Middle frontal gyrus (tissue), 1 donor: ENCODE measurements around the gene NIN.

Source experiments
- DNase-seq: peaks from one replicate; pipeline ENCODE4 v3.0.0-alpha.2; 2015; ENCODE audit warnings: low spot score; ENCODE audit errors: extremely low spot score

NIN gene

GRCh38 chr14:50768680-50769079, 62.3 kb downstream of the NIN start:
- no peak for DNase-seq

GRCh38 chr14:50766338-50766886, 64.5 kb downstream of the NIN start:
- DNase-seq = no peak

GRCh38 chr14:50763382-50764007, 67.5 kb downstream of the NIN start:
- no peak for DNase-seq

DNA sequence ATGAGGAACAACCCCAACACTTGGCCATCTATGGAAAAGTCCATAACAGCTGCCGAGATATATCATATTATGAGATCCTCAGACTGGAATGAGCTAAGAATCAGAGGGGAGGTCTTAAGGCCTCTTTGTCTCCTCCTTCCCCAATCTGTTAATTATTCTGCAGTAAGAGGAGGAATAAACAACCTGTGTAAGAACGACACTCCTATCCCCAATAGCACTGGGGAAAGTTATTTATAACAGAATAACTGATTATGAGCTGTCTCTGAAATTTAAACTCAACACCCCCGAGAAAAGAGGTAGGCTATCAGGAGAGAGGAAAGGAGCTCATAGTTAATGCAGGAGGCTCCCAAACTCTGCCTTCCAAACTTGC, 68.0 kb downstream of the NIN start:
- no peak for DNase-seq

GRCh38 chr14:50762001-50762930, 68.7 kb downstream of the NIN start:
- no peak for DNase-seq

DNA sequence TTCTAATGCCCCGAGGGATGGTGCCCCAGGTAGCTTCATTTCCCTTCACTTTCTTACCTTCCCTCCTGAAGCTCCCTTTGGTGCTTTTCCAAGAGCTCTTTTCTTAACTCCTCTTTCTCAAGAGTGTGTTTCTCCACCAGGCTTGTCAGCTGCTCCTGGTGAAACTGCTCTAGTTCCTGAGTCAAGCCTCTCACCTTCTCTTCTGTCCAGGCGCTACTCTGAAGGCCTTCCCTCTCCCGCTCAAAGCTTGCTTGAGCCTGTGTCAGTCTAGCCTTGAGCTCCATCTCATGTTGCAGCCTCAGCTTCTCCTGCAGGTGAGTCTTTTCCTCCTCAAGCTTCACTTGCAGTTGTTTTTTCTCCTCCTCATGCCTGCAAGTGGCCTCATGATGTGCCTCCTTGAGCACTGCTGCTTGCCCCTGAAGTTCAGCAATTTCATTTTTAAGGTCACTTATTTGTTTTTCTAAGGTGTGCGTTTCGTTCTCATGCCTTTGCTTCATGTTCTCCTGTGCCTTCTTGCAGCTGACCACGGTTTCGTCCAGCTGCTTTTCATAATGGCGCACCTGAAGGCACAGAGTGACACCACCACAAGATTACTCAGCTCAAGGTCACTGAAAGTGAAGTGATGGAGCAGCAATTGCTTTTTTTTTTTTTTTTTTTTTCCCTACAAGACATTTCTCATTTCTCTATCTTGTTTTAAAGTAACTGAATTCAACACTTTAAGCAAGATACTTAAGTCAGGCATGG, 71.0 kb downstream of the NIN start:
- no peak for DNase-seq

GRCh38 chr14:50758945-50759344, 72.0 kb downstream of the NIN start:
- no peak for DNase-seq

GRCh38 chr14:50758305-50758704, 72.7 kb downstream of the NIN start:
- no peak for DNase-seq

- no peak for DNase-seq
Measured at GRCh38 chr14:50757702-50758101, 73.3 kb downstream of the NIN start.

GRCh38 chr14:50756300-50756699, 74.7 kb downstream of the NIN start:
- no peak for DNase-seq

DNA sequence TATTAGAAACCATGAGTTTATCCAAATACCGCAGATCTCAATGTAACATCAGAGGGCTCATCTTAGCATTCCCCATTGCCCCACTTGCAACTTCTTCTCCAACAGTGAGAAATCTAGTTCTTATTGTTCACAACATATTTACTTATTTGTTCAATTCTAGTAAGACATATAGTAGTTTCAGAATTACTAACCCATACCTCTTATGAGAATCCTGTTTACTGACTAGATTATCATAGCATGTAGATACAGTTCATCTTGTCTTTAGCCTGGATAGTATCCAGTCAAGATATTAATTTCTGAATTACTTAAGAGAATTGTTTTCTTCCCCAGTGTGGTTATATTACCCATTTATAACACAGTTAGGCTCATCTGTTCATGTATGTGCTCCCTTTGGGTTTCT, 80.6 kb downstream of the NIN start:
- DNase-seq = no peak

DNA sequence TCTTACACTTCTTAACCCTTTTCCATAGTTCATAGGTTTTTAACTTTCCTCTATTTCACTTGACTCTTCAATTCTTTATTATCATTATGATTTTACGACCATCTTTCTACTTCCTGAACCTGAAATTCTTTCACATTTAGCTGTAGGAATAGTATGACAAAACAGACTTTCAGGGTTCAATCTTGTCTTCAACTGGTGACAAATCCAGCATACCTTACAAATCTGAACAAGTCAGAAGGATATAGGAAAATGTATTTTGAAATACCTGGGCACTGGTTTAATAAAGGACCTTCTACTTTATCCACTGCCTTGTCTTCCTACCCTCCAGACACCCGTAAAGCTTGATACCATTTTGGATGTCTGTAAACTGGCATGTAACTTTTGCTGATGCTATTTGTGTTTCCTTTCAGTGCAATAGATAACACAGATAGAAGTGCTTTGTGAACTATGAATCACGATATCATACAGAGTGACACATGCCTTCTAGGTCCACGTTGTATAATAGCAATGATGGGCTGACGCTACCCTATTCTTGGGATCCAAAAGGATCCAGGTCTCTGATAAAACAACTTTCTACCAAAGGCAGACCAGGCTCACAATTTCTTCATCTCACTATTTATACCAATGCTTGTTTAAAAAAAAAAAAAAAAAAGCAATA, 85.4 kb downstream of the NIN start:
- DNase-seq = no peak

DNA sequence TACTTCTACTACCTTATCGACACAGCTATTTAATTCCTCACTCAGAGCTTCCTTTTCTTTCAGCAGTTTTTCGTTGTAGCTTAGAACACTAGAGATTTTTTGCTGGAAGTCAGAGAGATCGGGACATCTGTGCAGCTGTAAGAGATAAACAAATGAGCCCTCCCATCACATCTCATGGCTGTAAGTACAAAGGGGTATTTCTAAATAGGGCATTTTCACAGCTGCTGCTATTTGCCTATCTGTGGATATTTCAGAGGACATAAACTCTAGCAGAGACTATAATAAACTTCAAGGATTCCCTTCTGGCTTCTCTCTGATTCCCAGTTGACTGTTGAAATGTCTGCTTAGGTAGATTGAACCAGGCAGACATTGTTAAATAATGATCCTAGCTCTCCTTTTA, 86.7 kb downstream of the NIN start:
- DNase-seq = no peak

GRCh38 chr14:50741567-50741966, 89.4 kb downstream of the NIN start:
- DNase-seq = no peak

- no peak for DNase-seq
Measured at GRCh38 chr14:50740856-50741255, 90.1 kb downstream of the NIN start.

DNA sequence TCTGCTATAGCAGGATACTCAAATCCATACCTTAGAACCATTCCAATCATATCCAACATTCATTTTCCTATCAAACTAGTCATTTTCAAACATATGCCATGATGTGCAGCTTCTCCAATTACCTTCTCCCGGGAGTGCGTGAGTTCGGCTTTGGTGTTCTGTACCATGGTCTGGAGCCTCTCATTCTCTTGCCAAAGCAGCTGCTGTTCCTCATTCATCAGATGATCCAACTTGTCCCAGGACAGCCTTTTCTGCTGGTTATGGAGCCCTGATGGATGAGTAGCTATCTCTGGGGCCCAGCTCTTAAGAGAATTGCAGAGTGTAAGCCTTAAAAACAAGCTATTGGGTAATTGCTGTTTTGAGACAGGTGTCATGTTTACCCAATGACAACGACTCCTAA, 91.8 kb downstream of the NIN start:
- no peak for DNase-seq

GRCh38 chr14:50736932-50737419, 94.0 kb downstream of the NIN start:
- no peak for DNase-seq

- DNase-seq = no peak
Measured at GRCh38 chr14:50734950-50735695, 95.8 kb downstream of the NIN start.

- no peak for DNase-seq
Measured at GRCh38 chr14:50733494-50733893, 97.5 kb downstream of the NIN start.

- DNase-seq = no peak
Measured at GRCh38 chr14:50728836-50729235, 102.1 kb downstream of the NIN start.
